PC-3 (cell line): ENCODE data around the gene EPHA7. TPM values are rescaled to one million over a fixed set of nuclear protein-coding genes. Genes with fewer than 3 reads are reported as not detected.

ENCODE experiments used
- ATAC-seq: fragments of 200-7000 bp; cut with Tn5 transposase; 2 replicates; pipeline ENCODE4 v1.9.1; 2020; ENCODE audit warnings: mild to moderate bottlenecking, moderate library complexity
- BruUV-seq: library from RNA; stranded (reverse); fragments of 400-500 nt; replicated peaks from 2 replicates; lab custom pipeline; 2021; lab: Mats Ljungman, UMichigan
- CTCF ChIA-PET: fragments of 300-600 bp; sonication (Branson Sonifier 250); formaldehyde crosslinking; loops from one replicate; lab custom pipeline; 2022; ENCODE audit warnings: antibody characterized with exemption; lab: Charles Lee
- POLR2A ChIA-PET: fragments of 300-600 bp; sonication (Branson Sonifier 250); formaldehyde crosslinking; loops from one replicate; lab custom pipeline; 2022; ENCODE audit warnings: antibody characterized with exemption; ENCODE audit not compliant: unreplicated experiment; lab: Charles Lee
- DNase-seq: peaks from one replicate; pipeline ENCODE4 v3.0.0-alpha.2; 2015
- H2AFZ ChIP-seq: fragments of 300-600 bp; sonication (generic); 2 replicates; pipeline ENCODE4 v1.6.0; 2016; ENCODE audit warnings: antibody characterized with exemption, low read length
- H3F3A ChIP-seq: fragments of 300-600 bp; sonication (generic); one replicate; pipeline ENCODE4 v1.6.0; 2017; ENCODE audit warnings: antibody characterized with exemption, low read length, control low read depth, mild to moderate bottlenecking; ENCODE audit not compliant: unreplicated experiment
- H3K27ac ChIP-seq: fragments of 300-600 bp; sonication (generic); 2 replicates; pipeline ENCODE4 v1.5.1; 2016; ENCODE audit warnings: mild to moderate bottlenecking, low read length
- H3K27me3 ChIP-seq: fragments of 300-600 bp; sonication (generic); 2 replicates; pipeline ENCODE4 v1.6.1; 2016; ENCODE audit warnings: low read length, mixed read lengths
- H3K36me3 ChIP-seq: fragments of 300-600 bp; sonication (generic); 2 replicates; pipeline ENCODE4 v1.6.1; 2016; ENCODE audit warnings: low read depth, mixed run types, low read length, mixed read lengths
- H3K4me1 ChIP-seq: fragments of 300-600 bp; sonication (generic); 2 replicates; pipeline ENCODE4 v1.5.1; 2016; ENCODE audit warnings: low read length; ENCODE audit not compliant: insufficient read depth
- H3K4me2 ChIP-seq: fragments of 300-600 bp; sonication (generic); 2 replicates; pipeline ENCODE4 v1.6.0; 2016; ENCODE audit warnings: low read length
- H3K4me3 ChIP-seq: fragments of 300-600 bp; sonication (generic); 2 replicates; pipeline ENCODE4 v1.5.1; 2016; ENCODE audit warnings: mild to moderate bottlenecking, low read length, mixed read lengths
- H3K79me2 ChIP-seq: fragments of 300-600 bp; sonication (generic); 2 replicates; pipeline ENCODE4 v1.6.1; 2017; ENCODE audit warnings: low read length, mixed read lengths
- H3K9ac ChIP-seq: fragments of 300-600 bp; sonication (generic); 2 replicates; pipeline ENCODE4 v1.6.0; 2016; ENCODE audit warnings: mild to moderate bottlenecking, low read length
- H3K9me2 ChIP-seq: fragments of 300-600 bp; sonication (generic); replicated peaks from 2 replicates; pipeline ENCODE4 v1.6.1; 2016; ENCODE audit warnings: mixed run types, low read length, mixed read lengths
- H3K9me3 ChIP-seq: fragments of 300-600 bp; sonication (generic); 2 replicates; pipeline ENCODE4 v1.6.1; 2016; ENCODE audit warnings: low read length, mixed read lengths
- H4K20me1 ChIP-seq: fragments of 300-600 bp; sonication (generic); 2 replicates; pipeline ENCODE4 v1.6.1; 2016; ENCODE audit warnings: low read length, mixed read lengths
- EZH2 ChIP-seq: fragments of 300-600 bp; sonication (generic); IDR thresholded peaks from one replicate; pipeline ENCODE4 v1.6.1; 2017; ENCODE audit warnings: antibody characterized with exemption, mild to moderate bottlenecking, low read length; ENCODE audit not compliant: unreplicated experiment
- EZH2phosphoT487 ChIP-seq: fragments of 300-600 bp; sonication (generic); IDR thresholded peaks from 2 replicates; pipeline ENCODE4 v1.6.1; 2018; ENCODE audit warnings: mild to moderate bottlenecking, antibody characterized with exemption, low read length, borderline replicate concordance
- intact Hi-C: fragments of 100-400 bp; cut with micrococcal nuclease; formaldehyde crosslinking; loops from 2 replicates; pipeline ENCODE4 v1.9.0; 2023
- total RNA-seq: library from RNA; depleted of rRNA; stranded (reverse); fragments of >200 nt; gene quantifications from 2 replicates; pipeline ENCODE4 v1.2.3, GENCODE V29; 2014
- TF ChIP-seq, protein P1 (sequence below): fragments of 300-600 bp; sonication (generic); conservative IDR thresholded peaks from 2 replicates; pipeline ENCODE4 v1.5.1; 2017; ENCODE audit warnings: antibody characterized with exemption, low read depth, mild to moderate bottlenecking, low read length

EPHA7 gene
- total RNA-seq, 1 experiment from 2014 or later = 1.4 TPM

DNA sequence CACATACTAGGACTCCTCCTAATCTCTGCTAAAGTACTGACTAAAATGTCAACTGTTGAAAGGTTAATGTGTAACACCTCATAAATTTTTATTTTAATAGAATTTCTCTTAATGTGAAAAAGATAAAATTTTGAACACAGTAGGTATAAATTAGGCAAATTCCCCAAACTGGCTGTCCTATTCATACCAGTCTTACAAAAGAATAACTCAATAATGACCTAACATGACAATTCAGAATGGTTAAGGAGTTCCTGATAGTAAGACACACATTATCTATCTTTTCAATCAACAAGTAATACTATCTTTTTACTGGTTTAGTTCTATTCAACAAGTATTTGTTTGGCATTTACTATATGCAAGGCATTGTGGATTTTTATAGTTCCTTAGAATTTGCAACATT is 141.1 kb downstream of the EPHA7 start:
- Histone ChIP-seq H3K4me3 (no peak overlapping the region), H3F3A (no peaks in the 10 kb centered on the region), H3K27me3 (no peaks in the 10 kb centered on the region), H3K9me3 (no peaks in the 10 kb centered on the region), H4K20me1 (no peaks in the 10 kb centered on the region), H3K27ac (no peak overlapping the region), H3K9ac (no peak overlapping the region), H2AFZ (no peak overlapping the region), H3K36me3 (no peaks in the 10 kb centered on the region), H3K9me2 (no peaks in the 10 kb centered on the region), H3K79me2 (no peaks in the 10 kb centered on the region), H3K4me2 (no peak overlapping the region), H3K4me1 (no peaks in the 10 kb centered on the region)
- ChIA-PET CTCF (no interaction called here), POLR2A (no interaction called here)
- no peak for ATAC-seq
- intact Hi-C loops = no loop called here
- DNase-seq = no peak
- TF ChIP-seq EZH2phosphoT487 = no peak
- no peak for TF ChIP-seq EZH2
- TF ChIP-seq, protein P1, sequence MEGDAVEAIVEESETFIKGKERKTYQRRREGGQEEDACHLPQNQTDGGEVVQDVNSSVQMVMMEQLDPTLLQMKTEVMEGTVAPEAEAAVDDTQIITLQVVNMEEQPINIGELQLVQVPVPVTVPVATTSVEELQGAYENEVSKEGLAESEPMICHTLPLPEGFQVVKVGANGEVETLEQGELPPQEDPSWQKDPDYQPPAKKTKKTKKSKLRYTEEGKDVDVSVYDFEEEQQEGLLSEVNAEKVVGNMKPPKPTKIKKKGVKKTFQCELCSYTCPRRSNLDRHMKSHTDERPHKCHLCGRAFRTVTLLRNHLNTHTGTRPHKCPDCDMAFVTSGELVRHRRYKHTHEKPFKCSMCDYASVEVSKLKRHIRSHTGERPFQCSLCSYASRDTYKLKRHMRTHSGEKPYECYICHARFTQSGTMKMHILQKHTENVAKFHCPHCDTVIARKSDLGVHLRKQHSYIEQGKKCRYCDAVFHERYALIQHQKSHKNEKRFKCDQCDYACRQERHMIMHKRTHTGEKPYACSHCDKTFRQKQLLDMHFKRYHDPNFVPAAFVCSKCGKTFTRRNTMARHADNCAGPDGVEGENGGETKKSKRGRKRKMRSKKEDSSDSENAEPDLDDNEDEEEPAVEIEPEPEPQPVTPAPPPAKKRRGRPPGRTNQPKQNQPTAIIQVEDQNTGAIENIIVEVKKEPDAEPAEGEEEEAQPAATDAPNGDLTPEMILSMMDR = no peak
- BruUV-seq = no TSS peak

DNA sequence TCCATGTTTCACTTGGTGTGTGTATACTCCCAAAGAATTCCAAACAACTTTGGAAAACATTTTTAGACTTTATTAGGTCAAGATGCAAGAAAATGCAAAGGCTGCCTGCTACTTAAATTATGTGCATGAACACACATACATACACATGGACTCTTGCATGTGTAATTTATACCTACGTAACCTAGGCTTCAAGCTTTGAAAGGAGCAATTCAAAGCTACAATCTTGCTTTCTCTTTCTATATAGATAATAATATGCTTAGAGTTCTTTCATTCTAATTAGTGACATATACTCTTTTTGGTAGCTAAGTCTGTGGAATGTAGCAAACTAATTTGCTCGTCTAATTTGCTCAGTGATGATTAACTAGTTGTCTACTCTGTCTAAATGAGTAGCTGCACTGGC is 146.5 kb downstream of the EPHA7 start:
- H3F3A ChIP-seq = no peaks in the 10 kb centered on the region
- no peaks in the 10 kb centered on the region for H3K9me3 ChIP-seq
- TF ChIP-seq EZH2 (no peak), EZH2phosphoT487 (no peak)
- TF ChIP-seq, protein P1 = no peak
- H3K27ac ChIP-seq = no peak overlapping the region
- ChIA-PET POLR2A (no interaction called here), CTCF (no interaction called here)
- H2AFZ ChIP-seq = no peak overlapping the region
- H3K36me3 ChIP-seq = no peaks in the 10 kb centered on the region
- ATAC-seq = no peak
- no peaks in the 10 kb centered on the region for H3K27me3 ChIP-seq
- H3K9me2 ChIP-seq = no peaks in the 10 kb centered on the region
- BruUV-seq = no TSS peak
- DNase-seq = no peak
- no peaks in the 10 kb centered on the region for H4K20me1 ChIP-seq
- intact Hi-C loops = no loop called here
- H3K4me2 ChIP-seq = no peak overlapping the region
- H3K9ac ChIP-seq = no peak overlapping the region
- no peaks in the 10 kb centered on the region for H3K4me1 ChIP-seq
- H3K4me3 ChIP-seq = no peak overlapping the region
- H3K79me2 ChIP-seq = no peaks in the 10 kb centered on the region

DNA sequence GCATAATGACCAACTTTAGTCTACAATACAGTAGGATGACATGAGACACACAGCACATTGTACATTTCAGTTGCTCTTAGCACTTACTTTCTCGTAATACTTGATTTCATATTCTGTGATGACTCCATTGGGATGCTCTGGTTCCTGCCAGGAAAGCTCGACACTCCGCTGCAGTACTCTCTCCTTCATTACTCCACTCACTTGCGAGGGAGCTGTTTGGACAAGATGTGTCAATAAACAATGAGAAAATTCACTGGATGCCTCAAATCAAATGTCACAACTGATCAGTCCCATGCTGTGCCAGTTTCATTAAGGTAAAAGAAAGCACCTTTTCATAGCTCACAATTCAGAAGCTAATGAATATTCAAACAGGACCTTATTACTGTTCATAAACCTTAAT is 147.1 kb downstream of the EPHA7 start:
- no peak overlapping the region for H3K4me2 ChIP-seq
- H3K27me3 ChIP-seq = no peaks in the 10 kb centered on the region
- no TSS peak for BruUV-seq
- no peak overlapping the region for H3K27ac ChIP-seq
- ChIA-PET CTCF (no interaction called here), POLR2A (no interaction called here)
- no peaks in the 10 kb centered on the region for H3K36me3 ChIP-seq
- H3K79me2 ChIP-seq = no peaks in the 10 kb centered on the region
- no peak for ATAC-seq
- no peak overlapping the region for H3K9ac ChIP-seq
- H3K9me3 ChIP-seq = no peaks in the 10 kb centered on the region
- no peak overlapping the region for H3K4me3 ChIP-seq
- DNase-seq = no peak
- no peaks in the 10 kb centered on the region for H4K20me1 ChIP-seq
- TF ChIP-seq EZH2 = no peak
- no peak for TF ChIP-seq EZH2phosphoT487
- TF ChIP-seq, protein P1 = no peak
- no peaks in the 10 kb centered on the region for H3K4me1 ChIP-seq
- no peaks in the 10 kb centered on the region for H3K9me2 ChIP-seq
- no peak overlapping the region for H2AFZ ChIP-seq
- no peaks in the 10 kb centered on the region for H3F3A ChIP-seq
- intact Hi-C loops = no loop called here
